NCI-H2029 (cell line): ENCODE measurements around the gene NPSR1.
"Not testable (repeated sequence)": the region's sequence is repeated elsewhere in the genome, so short reads cannot be mapped to it uniquely, and the experiment has no call there.

Experiments used
- DNase-seq: peaks from one replicate; lab custom pipeline; 2025; lab: John Stamatoyannopoulos, UW

NPSR1 gene, protein sequence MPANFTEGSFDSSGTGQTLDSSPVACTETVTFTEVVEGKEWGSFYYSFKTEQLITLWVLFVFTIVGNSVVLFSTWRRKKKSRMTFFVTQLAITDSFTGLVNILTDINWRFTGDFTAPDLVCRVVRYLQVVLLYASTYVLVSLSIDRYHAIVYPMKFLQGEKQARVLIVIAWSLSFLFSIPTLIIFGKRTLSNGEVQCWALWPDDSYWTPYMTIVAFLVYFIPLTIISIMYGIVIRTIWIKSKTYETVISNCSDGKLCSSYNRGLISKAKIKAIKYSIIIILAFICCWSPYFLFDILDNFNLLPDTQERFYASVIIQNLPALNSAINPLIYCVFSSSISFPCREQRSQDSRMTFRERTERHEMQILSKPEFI

DNA sequence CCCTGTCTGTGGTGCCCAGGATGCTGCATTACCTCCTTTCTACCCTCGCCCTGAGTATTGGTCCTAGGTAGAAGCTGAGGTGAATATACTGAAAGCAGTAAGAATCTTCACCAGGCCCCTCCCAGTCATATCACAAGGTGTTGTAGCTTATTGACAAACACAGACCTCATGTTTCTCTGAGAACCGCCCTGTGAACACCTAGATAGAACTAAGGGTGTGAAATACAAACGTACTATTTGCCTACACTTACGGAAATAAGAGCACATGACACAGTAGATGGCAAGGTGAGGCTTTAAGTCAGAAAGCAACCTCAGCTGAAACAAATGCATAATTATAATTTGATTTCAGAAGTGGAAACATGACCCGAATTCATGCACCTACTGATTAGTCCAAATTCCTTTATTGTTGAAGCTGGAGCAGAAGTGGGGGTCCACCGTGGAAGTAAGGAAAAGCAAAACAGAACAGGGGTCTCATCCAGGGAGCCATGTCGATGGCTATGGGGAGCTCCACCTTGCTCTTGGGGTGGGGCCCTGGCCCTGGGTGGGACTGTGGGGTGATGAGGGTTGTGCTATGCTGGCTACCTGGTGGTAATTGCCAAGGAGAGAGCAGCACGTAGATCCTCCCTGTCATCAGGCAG is at the start of gene NPSR1:
Gene NPSR1, plus strand, starts transcription at position 587 of the 637 bp plus-strand sequence. CDS start 195 bp downstream, outside the sequence.
- DNase-seq, result no peak

DNA sequence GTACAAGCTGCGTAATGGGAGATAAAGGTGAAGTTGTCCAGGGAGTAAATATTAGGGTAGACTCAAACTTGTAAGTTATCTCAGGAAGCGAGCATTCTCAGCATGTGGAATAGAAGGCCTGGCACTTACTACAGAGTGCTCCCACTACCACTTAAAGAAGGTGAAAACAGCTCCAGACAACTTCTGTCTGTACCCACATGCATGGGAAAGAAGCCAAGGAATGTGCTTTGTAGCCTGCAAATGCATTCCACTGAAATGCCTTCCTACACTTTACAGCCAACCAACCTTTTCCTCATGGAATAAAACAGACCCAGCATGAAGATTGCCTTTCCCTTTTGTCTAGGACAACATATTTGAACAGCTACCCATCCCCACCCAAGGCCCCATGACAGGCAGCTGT is 45.4 kb upstream of the NPSR1 start:
- no peak for DNase-seq

DNA sequence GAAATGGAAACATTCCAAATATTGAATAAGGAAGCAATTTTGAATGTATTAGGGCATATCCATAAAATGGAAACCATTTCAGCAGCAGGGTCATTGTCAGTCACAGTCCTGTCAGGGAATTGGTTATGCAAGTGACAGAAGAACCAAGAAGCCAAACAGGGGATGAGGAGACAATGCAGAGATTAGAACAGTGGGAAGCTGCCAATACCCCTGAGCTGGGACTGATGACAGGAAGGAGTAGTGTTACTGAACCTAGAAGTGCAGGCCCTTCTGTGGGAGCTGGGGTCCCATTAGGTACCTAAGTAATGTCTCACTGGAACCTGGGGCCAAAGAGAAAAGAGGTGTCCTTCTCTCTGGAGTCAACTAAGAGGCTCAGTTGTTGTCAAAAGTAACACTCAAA is 37.6 kb upstream of the NPSR1 start:
- DNase-seq, result no peak

DNA sequence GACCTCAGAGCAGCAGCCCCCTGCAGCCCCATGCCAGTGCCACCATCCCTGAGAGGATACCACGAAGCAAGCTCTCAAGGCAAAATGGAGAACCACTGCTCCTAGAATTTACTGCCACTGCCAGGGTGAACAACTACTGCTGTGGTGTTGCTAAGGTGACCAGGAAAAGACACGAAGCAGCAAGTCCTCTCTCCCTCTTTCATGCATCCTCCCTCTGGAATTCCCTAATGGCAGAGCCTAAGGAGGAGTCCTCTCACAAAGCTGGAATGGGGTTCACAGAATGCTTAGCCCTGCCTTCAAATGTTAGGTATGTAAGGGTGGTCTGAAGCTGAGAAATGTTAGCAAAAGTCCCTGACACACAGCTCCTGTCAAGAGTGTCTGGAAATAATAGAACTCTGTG is 35.8 kb upstream of the NPSR1 start:
- DNase-seq, result no peak

DNA sequence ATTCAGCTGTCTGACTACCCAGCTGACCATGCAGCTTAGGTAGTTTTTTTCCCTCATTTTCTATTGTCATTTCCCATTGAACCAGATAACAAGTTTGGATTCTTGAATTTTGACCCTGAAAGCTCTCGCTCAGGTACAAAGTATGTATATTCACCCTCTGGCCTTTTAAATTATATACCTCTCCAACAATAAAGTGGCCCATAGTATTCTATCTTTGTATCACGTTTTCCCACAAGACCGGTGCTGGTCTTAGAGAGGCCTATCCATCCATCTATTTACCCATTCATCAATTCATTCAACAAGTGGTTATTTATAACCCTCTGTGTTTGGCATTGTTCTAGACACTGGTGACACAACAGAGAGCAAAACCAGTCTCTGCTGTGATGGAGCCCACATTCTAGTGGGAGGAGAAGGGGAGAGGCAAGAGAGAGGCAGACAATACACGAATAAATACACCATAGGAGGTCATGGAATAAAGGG is 35.2 kb upstream of the NPSR1 start:
- DNase-seq, result no peak

DNA sequence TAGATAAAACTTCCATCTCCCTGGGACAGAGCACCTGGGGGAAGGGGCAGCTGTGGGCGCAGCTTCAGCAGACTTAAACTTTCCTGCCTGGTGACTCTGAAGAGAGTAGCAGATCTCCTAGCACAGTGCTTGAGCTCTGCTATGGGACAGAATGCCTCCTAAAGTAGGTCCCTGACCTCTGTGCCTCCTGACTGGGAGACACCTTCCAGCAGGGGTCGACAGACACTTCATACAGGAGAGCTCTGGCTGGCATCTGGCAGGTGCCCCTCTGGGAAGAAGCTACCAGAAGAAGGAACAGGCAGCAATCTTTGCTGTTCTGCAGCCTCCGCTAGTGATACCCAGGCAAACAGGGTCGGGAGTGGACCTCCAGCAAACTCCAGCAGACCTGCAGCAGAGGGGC is 29.4 kb upstream of the NPSR1 start:
- DNase-seq, result not testable (repeated sequence)

DNA sequence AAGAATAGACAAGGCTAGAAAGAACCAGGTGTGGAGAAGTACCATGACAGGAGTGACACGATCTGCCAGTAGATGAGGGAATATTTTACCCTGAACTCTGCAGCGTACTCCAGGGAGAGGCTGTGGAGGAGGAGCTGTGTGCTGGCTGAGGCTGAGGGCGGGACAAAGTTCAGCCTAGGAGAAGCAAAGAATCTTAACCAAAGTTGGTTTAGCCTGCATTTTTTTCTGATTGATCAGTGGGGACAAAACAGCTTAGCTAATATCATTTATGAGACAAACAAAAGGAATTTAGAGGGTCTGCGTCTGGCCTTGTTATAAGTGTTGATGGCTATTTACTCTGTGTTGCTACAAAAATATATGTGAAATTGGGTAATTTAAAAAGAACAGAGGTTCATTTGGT is 5.2 kb upstream of the NPSR1 start:
- no peak for DNase-seq

DNA sequence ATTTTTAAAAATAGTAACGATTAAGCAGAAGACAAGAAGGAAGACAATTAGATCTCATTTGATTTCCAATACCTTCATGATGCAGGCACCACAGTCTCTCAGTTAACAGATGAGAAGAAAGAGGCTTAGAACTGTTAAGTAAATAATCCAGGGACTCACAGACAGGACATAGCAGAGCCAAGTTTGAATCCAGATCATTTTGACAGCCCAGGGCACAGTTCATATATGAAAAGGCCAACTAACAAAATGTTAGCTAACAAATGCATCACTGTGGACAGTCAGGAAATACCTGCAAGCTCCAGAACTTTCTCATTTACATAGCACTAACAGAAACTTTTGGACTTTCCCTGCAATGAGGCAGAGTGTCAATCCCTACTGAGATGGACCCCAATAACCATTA is 4.2 kb upstream of the NPSR1 start:
- no peak for DNase-seq

DNA sequence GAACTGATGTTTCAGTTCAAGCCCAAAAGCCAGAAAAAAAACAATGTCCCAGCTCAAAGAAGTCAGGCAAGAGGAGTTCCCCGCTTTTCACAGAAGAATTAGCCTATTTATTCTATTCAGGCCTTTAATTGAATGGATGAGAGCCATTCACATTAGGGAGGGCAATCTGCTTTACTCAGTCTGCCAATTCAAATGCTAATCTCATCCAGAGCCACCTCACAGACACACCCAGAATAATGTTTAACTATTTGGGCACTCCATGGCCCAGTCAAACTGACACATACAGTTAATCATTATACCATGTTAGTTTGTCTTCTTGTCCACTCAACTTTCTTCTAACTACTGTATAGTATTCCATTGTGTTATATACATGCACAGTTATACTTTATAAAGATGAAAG is 2.6 kb upstream of the NPSR1 start:
- no peak for DNase-seq

DNA sequence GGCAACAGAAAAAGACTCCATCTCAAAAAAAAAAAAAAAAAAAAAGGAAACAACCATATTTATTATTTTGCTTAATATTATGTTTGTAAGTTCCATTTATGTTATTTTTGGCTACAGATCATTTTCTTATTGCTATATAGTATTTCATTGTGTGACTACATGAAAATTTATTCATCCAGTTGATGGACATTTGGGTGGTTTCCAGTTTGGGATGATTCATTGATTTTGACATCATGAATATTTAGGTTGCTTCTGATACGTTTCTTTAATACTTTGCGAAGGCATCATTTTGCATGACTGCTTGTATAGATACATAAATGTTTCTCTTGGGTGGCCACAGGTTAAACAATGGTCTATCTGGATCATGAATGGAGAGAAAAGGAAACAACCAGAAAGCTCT is 2.0 kb upstream of the NPSR1 start:
- no peak for DNase-seq

DNA sequence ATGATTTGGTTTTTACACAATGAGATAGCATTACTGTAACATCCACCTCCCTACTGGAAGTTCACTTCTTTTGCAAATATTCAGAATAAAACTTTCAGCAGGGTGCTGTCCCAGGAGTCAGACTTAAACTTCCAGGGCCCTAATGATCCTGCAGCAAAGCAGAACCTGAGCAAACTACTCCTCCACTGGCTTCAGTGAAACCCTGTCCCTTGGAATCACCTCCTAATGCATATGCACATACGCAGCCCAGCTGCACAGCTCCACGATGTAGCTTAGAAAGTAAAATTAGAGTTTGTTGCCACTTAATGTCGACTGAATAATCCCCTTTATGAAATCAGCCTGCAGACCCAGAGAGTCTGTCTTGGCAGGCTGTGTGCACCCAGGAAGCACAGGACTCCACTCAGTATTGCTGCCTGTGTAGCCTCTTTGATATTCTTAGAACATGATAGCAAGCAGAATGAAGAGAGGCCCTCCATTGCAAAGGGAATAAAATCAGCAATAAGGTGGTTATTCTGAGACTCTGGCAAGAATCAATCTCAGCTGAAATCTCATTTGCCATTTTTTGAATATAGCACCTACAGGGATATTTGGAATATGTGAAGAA is 1.6 kb downstream of the NPSR1 start:
- DNase-seq, result no peak

DNA sequence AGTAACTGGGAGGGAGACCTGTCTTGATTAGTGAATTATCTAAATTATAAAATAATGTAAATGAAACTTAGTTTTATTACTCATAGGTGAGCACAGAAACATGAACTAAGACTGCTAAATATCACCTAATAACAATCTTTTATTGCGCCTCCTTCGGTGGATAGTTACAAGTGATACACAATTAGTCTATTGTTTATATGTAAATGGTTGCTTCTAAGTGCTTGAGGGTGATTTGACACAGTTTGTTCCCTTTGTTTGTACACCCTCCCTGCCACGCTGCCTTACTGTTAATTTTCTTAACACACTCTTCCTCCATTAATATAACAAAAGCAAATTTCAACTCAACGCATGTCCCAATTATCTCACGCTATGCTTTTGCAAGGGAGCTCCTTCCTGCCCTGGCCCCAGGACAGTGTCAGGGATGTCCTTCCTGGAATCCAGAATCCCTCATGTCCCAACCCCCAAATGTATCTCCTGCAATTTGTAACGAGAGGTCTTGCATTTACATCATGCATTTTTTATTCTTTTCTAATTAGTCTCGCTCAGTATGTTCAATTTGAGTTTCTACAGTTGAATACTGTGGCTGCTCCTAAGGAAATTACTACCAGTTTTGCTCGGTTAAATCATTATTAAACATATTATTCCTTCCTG is 4.2 kb downstream of the NPSR1 start:
- DNase-seq, result no peak

DNA sequence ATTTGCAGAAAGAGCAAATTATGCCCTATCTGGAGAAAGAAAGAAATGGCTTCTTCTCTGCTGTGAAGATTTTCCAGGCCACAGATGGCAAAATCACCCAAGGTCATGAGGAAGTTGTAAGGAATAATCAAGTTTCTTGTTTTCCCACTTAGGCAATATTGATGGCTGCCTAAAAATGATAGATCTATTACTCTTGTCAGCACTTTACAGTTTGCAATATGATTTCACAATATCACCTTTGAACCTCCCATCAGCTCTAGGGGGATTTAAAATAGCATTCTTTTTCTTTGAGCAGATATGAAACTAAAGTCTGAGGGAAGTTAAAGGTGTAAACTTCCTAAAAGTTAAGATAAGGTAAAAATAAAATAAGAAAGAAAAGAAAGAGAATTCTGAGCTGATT is 6.7 kb downstream of the NPSR1 start:
- DNase-seq, result no peak

DNA sequence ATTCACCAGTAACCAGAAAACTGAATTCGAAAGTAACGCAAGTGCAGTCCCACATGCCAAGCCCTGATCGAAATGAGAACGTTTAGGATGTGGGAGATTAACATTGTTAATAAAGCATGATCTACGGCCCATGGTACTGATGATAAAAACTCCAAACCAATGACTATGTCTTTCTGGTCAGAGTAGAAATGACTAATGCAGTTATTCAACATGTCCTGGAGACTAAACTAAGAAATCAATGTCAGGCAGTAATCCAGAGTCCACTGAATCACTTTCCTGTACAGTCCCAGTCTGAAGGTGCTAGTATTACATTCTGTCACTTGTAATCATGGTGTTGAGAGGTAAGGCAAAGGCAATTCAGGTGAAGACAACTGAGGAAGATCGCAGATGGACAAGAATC is 14.4 kb downstream of the NPSR1 start:
- DNase-seq, result no peak

DNA sequence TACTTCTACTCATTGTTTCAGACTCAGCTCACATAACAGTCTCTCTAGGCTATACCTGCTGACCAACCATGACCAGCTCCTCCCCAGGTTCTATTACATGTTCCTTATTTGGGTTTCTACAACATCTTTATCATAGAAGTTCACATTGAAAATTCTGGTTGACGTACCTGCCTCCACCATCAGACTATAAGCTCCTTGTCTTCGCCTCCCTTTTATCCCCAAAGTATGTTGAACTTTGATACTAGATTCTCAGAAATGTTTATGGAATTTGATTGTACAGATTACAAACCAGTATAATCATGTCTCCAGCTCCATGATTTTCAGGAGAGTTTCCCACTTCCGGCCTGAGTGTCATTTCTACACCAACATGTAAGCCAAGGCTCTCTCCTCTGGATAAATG is 15.0 kb downstream of the NPSR1 start:
- DNase-seq, result no peak

DNA sequence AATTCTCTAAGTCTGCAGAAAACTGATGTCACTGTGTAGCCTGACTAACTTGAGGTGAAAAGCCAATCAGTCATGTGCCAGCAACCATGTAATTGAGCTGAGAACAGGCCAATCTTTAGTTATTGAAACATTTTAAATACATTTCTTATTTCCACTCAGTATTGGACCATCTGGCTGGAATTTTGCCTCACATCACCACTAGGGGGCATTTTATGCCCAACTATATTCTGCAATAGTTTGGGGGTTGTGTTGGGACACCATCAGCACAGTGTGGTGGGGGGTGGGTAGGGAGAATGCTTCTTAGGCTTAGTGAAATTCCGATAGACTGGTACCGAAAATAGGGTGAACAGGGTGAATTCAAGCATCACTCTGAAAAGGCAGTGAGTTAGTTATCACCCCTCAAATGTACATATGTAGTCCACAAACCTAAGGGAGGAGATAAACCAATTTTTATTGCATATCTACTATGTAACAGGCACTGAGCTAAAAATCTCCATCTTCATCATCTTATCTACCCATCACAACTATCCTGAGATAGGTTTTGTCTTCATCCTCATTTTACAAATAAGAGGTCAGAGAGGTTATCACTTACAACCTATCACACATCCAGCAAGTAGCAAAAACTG is 17.8 kb downstream of the NPSR1 start:
- DNase-seq, result no peak

DNA sequence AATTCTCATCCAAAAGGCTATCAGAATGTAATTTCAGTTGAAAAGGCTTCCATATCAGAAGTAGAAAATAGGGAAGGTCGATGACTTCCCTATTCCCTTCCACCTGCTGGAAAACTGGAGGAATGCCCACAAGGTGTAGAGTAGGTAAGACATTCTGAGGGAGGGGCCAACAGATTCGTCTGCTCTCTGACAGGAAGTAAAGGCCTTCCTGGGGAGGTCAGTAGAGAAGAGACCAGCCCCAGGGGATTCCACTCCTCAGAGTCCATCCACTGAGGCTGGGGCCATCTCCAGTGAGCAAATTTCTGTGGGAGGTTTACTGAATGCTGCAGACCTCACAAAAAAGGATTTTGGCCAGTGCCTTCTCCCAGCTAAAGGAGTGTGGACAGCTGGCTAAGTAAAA is 19.5 kb downstream of the NPSR1 start:
- DNase-seq, result no peak

DNA sequence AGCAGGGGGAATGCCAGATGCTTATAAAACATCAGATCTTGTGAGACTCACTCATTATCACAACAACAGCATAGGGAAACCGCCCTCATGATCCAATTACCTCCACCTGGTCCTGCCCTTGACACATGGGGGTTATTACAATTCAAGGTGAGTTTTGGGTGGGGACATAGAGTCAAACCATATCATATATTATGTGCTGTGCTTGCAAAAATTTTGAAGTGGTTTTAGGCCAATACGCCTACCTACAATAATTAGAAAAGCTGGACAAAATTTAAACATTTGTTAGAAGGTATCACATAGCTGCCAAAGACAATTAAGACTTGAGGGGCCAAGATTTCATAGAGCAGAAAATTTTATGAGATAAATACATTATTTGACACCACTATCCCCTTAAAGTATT is 29.5 kb downstream of the NPSR1 start:
- DNase-seq, result no peak

DNA sequence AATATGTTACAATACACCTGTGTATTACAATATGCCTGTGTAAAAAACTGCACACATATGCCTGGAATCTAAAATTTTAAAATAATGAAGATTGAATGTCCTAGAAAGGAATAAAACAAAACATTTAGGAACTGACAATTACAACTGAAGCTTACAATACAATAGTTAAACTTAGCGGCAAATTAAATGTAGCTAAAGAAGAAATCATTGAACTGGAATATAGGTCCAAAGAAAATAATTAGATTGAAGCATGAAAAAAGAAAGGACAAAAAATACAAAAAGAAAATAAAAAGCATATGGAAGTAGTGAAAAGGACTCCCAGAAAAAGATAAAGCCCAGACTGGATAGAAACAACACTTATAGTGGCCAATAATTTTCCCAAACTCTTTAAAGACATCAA is 38.4 kb downstream of the NPSR1 start:
- no peak for DNase-seq

DNA sequence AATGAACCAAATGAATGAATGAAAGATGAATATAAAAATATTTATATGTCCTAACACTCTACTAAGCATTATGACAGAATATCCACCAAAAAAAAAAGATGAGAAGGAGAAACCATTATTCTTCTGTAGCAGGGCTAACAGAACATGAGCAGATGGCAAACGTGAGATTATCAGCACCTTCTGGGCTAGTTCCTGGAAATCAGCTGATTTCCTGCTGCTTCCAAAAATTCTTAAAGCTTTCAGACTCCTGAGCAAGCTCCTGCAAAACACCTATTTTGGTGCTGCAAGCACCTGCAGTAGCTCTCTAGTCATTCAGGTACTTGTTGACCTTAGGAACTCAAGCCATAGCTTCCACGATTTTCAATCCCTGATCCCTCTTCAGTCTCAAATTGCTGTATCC is 51.8 kb downstream of the NPSR1 start:
- DNase-seq, result no peak

DNA sequence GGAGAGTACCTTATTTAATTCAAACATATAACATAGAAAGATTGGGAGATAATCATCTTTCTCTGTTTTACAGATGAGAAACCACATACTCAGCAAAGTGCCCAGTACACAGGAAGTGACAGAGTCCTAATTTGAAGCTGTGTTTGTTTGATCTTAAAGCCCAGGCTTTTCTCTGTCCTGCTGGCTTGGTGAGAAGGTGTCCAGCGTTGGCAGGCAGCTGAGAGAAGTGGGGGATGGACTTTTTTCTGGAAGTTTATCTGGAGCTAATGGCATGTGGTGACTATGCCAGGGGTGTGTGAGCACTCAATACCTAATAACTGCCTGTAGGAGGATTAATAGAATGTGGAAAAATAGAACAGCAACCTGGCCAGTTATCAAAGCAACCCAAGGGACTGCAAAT is 60.8 kb downstream of the NPSR1 start:
- DNase-seq, result no peak

DNA sequence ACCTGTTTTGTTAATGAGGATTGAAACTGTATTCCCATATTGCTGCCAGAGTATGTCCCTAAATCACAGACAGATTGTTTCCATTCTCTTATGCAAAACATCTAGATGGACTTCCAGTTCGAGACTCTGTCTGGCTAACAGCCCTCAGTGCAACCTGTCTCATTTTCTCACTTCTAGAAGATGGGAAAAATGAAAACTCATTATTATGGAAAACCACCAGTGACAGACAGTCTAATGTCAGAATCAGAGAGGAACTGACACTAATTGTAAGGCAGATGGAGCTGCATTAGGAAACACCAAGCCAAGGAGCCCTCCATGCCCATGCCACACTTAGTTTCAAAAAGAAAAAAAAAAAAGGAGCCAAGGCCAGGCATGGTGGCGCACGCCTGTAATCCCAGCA is 61.6 kb downstream of the NPSR1 start:
- DNase-seq, result no peak
